ENCODE results near the gene TCF12. TPM values are rescaled to one million over a fixed set of nuclear protein-coding genes. Genes with fewer than 3 reads are reported as not detected.
"Not testable (repeated sequence)": the region's sequence is repeated elsewhere in the genome, so short reads cannot be mapped to it uniquely, and the experiment has no call there.

TCF12 gene
- total RNA-seq, 1 donor from 2014 or later = 112 TPM

GRCh38 chr15:56996746-56997470, 78.5 kb downstream of the TCF12 start:
- no peak overlapping the region for H3K9ac ChIP-seq (ENCODE audit: low read length)
- H3K9me3 Mint-ChIP-seq (ENCODE audit: unreplicated experiment) = no peaks in the 10 kb centered on the region
- H2AFZ ChIP-seq (ENCODE audit: low read depth, low read length) = no peak overlapping the region
- peak overlapping the region; percentile 81 for H3K27ac Mint-ChIP-seq (ENCODE audit: unreplicated experiment)
- FAIRE-seq (no peak), DNase-seq (ENCODE audit: low read depth) (peak; percentile 62)
- H3K36me3 ChIP-seq (ENCODE audit: insufficient read depth, low read length) = peaks cover 7% of the 10 kb centered on the region
- H3K79me2 ChIP-seq (ENCODE audit: insufficient read depth, low read length) = peaks cover 82% of the 10 kb centered on the region
- no peak overlapping the region for H3K4me3 ChIP-seq (ENCODE audit: insufficient read depth, low read depth, low read length)
- H3K4me1 ChIP-seq (ENCODE audit: insufficient read depth, low read length) = no peaks in the 10 kb centered on the region
- H3K4me2 ChIP-seq (ENCODE audit: low read length) = no peak overlapping the region
- peaks cover 32% of the 10 kb centered on the region for H4K20me1 ChIP-seq (ENCODE audit: insufficient read depth, low read length)
- H3K27me3 ChIP-seq (ENCODE audit: insufficient read depth, low read length) = no peaks in the 10 kb centered on the region
- no peaks in the 10 kb centered on the region for H3K27me3 Mint-ChIP-seq (ENCODE audit: low read depth, unreplicated experiment)
- H3K36me3 Mint-ChIP-seq (ENCODE audit: low read depth, unreplicated experiment) = peaks cover 3% of the 10 kb centered on the region
- H3K9me3 ChIP-seq (ENCODE audit: insufficient read depth, low read depth, low read length) = no peaks in the 10 kb centered on the region
- H3K4me1 Mint-ChIP-seq (ENCODE audit: low read depth, unreplicated experiment) = peaks cover 20% of the 10 kb centered on the region
- H3K27ac ChIP-seq (ENCODE audit: low read depth, low read length) = no peak overlapping the region
- TF ChIP-seq CTCF (IDR thresholded peaks at IDR 0.05; ENCODE audit: insufficient read depth, low read depth, low read length) (no peak), EZH2 (IDR thresholded peaks at IDR 0.05; ENCODE audit: insufficient read depth, low read length) (no peak)
- no peak overlapping the region for H3K4me3 Mint-ChIP-seq (ENCODE audit: unreplicated experiment)

- Mint-ChIP-seq H3K27me3 (ENCODE audit: low read depth, unreplicated experiment) (no peaks in the 10 kb centered on the region), H3K27ac (ENCODE audit: unreplicated experiment) (peak overlapping the region; percentile 69), H3K4me3 (ENCODE audit: unreplicated experiment) (peak overlapping the region; percentile 3), H3K9me3 (ENCODE audit: unreplicated experiment) (no peaks in the 10 kb centered on the region), H3K36me3 (ENCODE audit: low read depth, unreplicated experiment) (no peaks in the 10 kb centered on the region), H3K4me1 (ENCODE audit: low read depth, unreplicated experiment) (peaks cover 24% of the 10 kb centered on the region)
- DNase-seq (ENCODE audit: low read depth) = peak; percentile 92
- no peaks in the 10 kb centered on the region for H3K27me3 ChIP-seq (ENCODE audit: insufficient read depth, low read length)
- peaks cover 91% of the 10 kb centered on the region for H3K79me2 ChIP-seq (ENCODE audit: insufficient read depth, low read length)
- no peak overlapping the region for H2AFZ ChIP-seq (ENCODE audit: low read depth, low read length)
- peak overlapping the region; percentile 20 for H3K9ac ChIP-seq (ENCODE audit: low read length)
- peak overlapping the region; percentile 61 for H3K27ac ChIP-seq (ENCODE audit: low read depth, low read length)
- TF ChIP-seq EZH2 (IDR thresholded peaks at IDR 0.05; ENCODE audit: insufficient read depth, low read length) (no peak), CTCF (IDR thresholded peaks at IDR 0.05; ENCODE audit: insufficient read depth, low read depth, low read length) (no peak)
- H3K9me3 ChIP-seq (ENCODE audit: insufficient read depth, low read depth, low read length) = no peaks in the 10 kb centered on the region
- no peaks in the 10 kb centered on the region for H3K36me3 ChIP-seq (ENCODE audit: insufficient read depth, low read length)
- H3K4me1 ChIP-seq (ENCODE audit: insufficient read depth, low read length) = peaks cover 10% of the 10 kb centered on the region
- no peak overlapping the region for H3K4me3 ChIP-seq (ENCODE audit: insufficient read depth, low read depth, low read length)
- peaks cover 25% of the 10 kb centered on the region for H4K20me1 ChIP-seq (ENCODE audit: insufficient read depth, low read length)
- FAIRE-seq = peak; percentile 68
- H3K4me2 ChIP-seq (ENCODE audit: low read length) = peak overlapping the region; percentile 47
These were observed 85.0 kb downstream of the TCF12 start for GRCh38 chr15:57003418-57003817.

- no peaks in the 10 kb centered on the region for H3K27me3 Mint-ChIP-seq (ENCODE audit: low read depth, unreplicated experiment)
- no peak for FAIRE-seq
- no peak overlapping the region for H3K27ac ChIP-seq (ENCODE audit: low read depth, low read length)
- no peak overlapping the region for H3K4me3 ChIP-seq (ENCODE audit: insufficient read depth, low read depth, low read length)
- H3K79me2 ChIP-seq (ENCODE audit: insufficient read depth, low read length) = peaks cover 95% of the 10 kb centered on the region
- H3K9me3 Mint-ChIP-seq (ENCODE audit: unreplicated experiment) = no peaks in the 10 kb centered on the region
- H3K36me3 Mint-ChIP-seq (ENCODE audit: low read depth, unreplicated experiment) = peaks cover 2% of the 10 kb centered on the region
- H3K9ac ChIP-seq (ENCODE audit: low read length) = no peak overlapping the region
- no peaks in the 10 kb centered on the region for H3K27me3 ChIP-seq (ENCODE audit: insufficient read depth, low read length)
- peaks cover 10% of the 10 kb centered on the region for H3K4me1 ChIP-seq (ENCODE audit: insufficient read depth, low read length)
- H2AFZ ChIP-seq (ENCODE audit: low read depth, low read length) = no peak overlapping the region
- DNase-seq (ENCODE audit: low read depth) = no peak
- H3K27ac Mint-ChIP-seq (ENCODE audit: unreplicated experiment) = no peak overlapping the region
- H3K36me3 ChIP-seq (ENCODE audit: insufficient read depth, low read length) = no peaks in the 10 kb centered on the region
- no peaks in the 10 kb centered on the region for H3K9me3 ChIP-seq (ENCODE audit: insufficient read depth, low read depth, low read length)
- TF ChIP-seq CTCF (IDR thresholded peaks at IDR 0.05; ENCODE audit: insufficient read depth, low read depth, low read length) (no peak), EZH2 (IDR thresholded peaks at IDR 0.05; ENCODE audit: insufficient read depth, low read length) (no peak)
- no peak overlapping the region for H3K4me3 Mint-ChIP-seq (ENCODE audit: unreplicated experiment)
- no peak overlapping the region for H3K4me2 ChIP-seq (ENCODE audit: low read length)
- peaks cover 24% of the 10 kb centered on the region for H3K4me1 Mint-ChIP-seq (ENCODE audit: low read depth, unreplicated experiment)
- H4K20me1 ChIP-seq (ENCODE audit: insufficient read depth, low read length) = peaks cover 35% of the 10 kb centered on the region
These were observed 86.8 kb downstream of the TCF12 start for GRCh38 chr15:57005244-57005643.

- Histone ChIP-seq H4K20me1 (ENCODE audit: insufficient read depth, low read length) (peaks cover 52% of the 10 kb centered on the region), H3K79me2 (ENCODE audit: insufficient read depth, low read length) (peaks cover 98% of the 10 kb centered on the region)
- not testable (repeated sequence) for H3K9me3 Mint-ChIP-seq (ENCODE audit: unreplicated experiment)
These were observed 89.4 kb downstream of the TCF12 start for GRCh38 chr15:57007797-57008196.

More at GRCh38 chr15:57007797-57008196, 89.4 kb downstream of the TCF12 start:
- H3K27ac ChIP-seq (ENCODE audit: low read depth, low read length); H3K4me2 ChIP-seq (ENCODE audit: low read length); H3K4me3 ChIP-seq (ENCODE audit: insufficient read depth, low read depth, low read length); H3K36me3 ChIP-seq (ENCODE audit: insufficient read depth, low read length); H3K36me3 Mint-ChIP-seq (ENCODE audit: low read depth, unreplicated experiment); H3K27me3 Mint-ChIP-seq (ENCODE audit: low read depth, unreplicated experiment); H2AFZ ChIP-seq (ENCODE audit: low read depth, low read length); H3K4me3 Mint-ChIP-seq (ENCODE audit: unreplicated experiment); H3K9ac ChIP-seq (ENCODE audit: low read length); FAIRE-seq; DNase-seq (ENCODE audit: low read depth); H3K27me3 ChIP-seq (ENCODE audit: insufficient read depth, low read length); H3K9me3 ChIP-seq (ENCODE audit: insufficient read depth, low read depth, low read length): not testable (repeated sequence)
- peaks cover 10% of the 10 kb centered on the region for H3K4me1 ChIP-seq (ENCODE audit: insufficient read depth, low read length)
- Mint-ChIP-seq H3K27ac (ENCODE audit: unreplicated experiment) (peak overlapping the region; percentile 94), H3K4me1 (ENCODE audit: low read depth, unreplicated experiment) (peaks cover 18% of the 10 kb centered on the region)
